Neural progenitor cell (in vitro differentiated cells): ENCODE measurements around the gene ZCCHC3. TPM values are rescaled to one million over a fixed set of nuclear protein-coding genes. Genes with fewer than 3 reads are reported as not detected.

Source experiments
- DNase-seq: peaks from one replicate; pipeline ENCODE4 v3.0.0-alpha.2; 2016; ENCODE audit warnings: low spot score
- H2AFZ ChIP-seq: fragments of 200-600 bp; sonication (generic); replicated peaks from 2 replicates; pipeline ENCODE4 v1.6.1; 2016; ENCODE audit warnings: antibody characterized with exemption
- H3F3A ChIP-seq: fragments of 200-600 bp; sonication (generic); 2 replicates; pipeline ENCODE4 v1.6.1; 2016; ENCODE audit warnings: antibody characterized with exemption, low read depth
- H3K27ac ChIP-seq: fragments of 200-600 bp; sonication (generic); 2 replicates; pipeline ENCODE4 v1.5.1; 2016; ENCODE audit warnings: mild to moderate bottlenecking
- H3K27me3 ChIP-seq: fragments of 200-600 bp; sonication (generic); 2 replicates; pipeline ENCODE4 v1.6.1; 2016; ENCODE audit warnings: mild to moderate bottlenecking, moderate library complexity
- H3K36me3 ChIP-seq: fragments of 200-600 bp; sonication (generic); 2 replicates; pipeline ENCODE4 v1.5.1; 2016
- H3K4me1 ChIP-seq: fragments of 200-600 bp; sonication (generic); 2 replicates; pipeline ENCODE4 v1.6.1; 2016; ENCODE audit warnings: mixed run types
- H3K4me2 ChIP-seq: fragments of 200-600 bp; sonication (generic); 2 replicates; pipeline ENCODE4 v1.6.1; 2016
- H3K4me3 ChIP-seq: fragments of 200-600 bp; sonication (generic); 2 replicates; pipeline ENCODE4 v1.5.1; 2016
- H3K79me2 ChIP-seq: fragments of 200-600 bp; sonication (generic); 2 replicates; pipeline ENCODE4 v1.6.1; 2016; ENCODE audit warnings: low read depth
- H3K9ac ChIP-seq: fragments of 200-600 bp; sonication (generic); 2 replicates; pipeline ENCODE4 v1.6.1; 2016
- H3K9me3 ChIP-seq: fragments of 200-600 bp; sonication (generic); 2 replicates; pipeline ENCODE4 v1.5.1; 2016; ENCODE audit warnings: low read depth
- H4K20me1 ChIP-seq: fragments of 200-600 bp; sonication (generic); 2 replicates; pipeline ENCODE4 v1.6.1; 2016; ENCODE audit warnings: low read depth
- H3K27ac Mint-ChIP-seq: 3 replicates; pipeline ENCODE4 v1.8.0; 2021; ENCODE audit warnings: mixed read lengths
- H3K27me3 Mint-ChIP-seq: 2 replicates; pipeline ENCODE4 v1.8.0; 2022; ENCODE audit warnings: low read depth, mild to moderate bottlenecking, inconsistent platforms, moderate library complexity, mixed read lengths; ENCODE audit not compliant: insufficient read depth
- H3K36me3 Mint-ChIP-seq: 3 replicates; pipeline ENCODE4 v1.8.0; 2021; ENCODE audit warnings: mixed read lengths
- H3K4me1 Mint-ChIP-seq: 3 replicates; pipeline ENCODE4 v1.8.0; 2021; ENCODE audit warnings: mixed read lengths
- H3K4me3 Mint-ChIP-seq: 3 replicates; pipeline ENCODE4 v1.8.0; 2021; ENCODE audit warnings: mild to moderate bottlenecking, moderate library complexity, mixed read lengths
- H3K9me3 Mint-ChIP-seq: 3 replicates; pipeline ENCODE4 v1.8.0; 2020; ENCODE audit warnings: mixed read lengths
- CTCF ChIP-seq: fragments of 200-600 bp; sonication (generic); IDR thresholded peaks from 2 replicates; pipeline ENCODE4 v1.5.1; 2017; ENCODE audit warnings: antibody characterized with exemption, mild to moderate bottlenecking
- EZH2 ChIP-seq: fragments of 200-600 bp; sonication (generic); IDR thresholded peaks from 2 replicates; pipeline ENCODE4 v1.6.1; 2017; ENCODE audit warnings: antibody characterized with exemption, mild to moderate bottlenecking, moderate library complexity
- EZH2phosphoT487 ChIP-seq: fragments of 200-600 bp; sonication (generic); IDR thresholded peaks from 2 replicates; pipeline ENCODE4 v1.6.1; 2017; ENCODE audit warnings: antibody characterized with exemption
- total RNA-seq: library from RNA; depleted of rRNA; stranded (reverse); fragments of >200 nt; gene quantifications from 2 replicates; pipeline ENCODE4 v1.2.3, GENCODE V29; 2015; ENCODE audit warnings: low replicate concordance

ZCCHC3 gene
- total RNA-seq, 1 donor from 2014 or later = 24.2 TPM

DNA sequence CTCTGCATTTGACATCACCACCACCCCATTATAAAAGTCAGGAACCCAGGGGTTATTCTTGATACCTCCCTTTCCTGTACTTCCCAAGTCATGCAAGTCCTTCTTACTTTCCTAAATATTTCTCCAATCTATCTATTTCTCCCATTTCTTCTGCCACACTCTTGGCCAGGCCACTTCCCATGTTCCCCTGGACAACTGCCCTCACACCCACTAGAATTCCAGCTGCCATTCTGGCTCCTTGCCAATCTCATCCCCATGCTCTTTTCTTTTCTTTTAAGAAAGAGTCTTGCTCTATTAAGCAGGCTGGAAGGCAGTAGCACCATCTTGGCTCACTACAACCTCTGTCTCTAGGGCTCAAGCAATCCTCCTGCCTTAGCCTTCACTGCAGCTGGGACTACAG, 24.7 kb upstream of the ZCCHC3 start:
- Histone ChIP-seq H3K9me3 (no peaks in the 10 kb centered on the region), H3K36me3 (no peaks in the 10 kb centered on the region), H4K20me1 (no peaks in the 10 kb centered on the region), H3F3A (no peaks in the 10 kb centered on the region), H2AFZ (no peak overlapping the region), H3K79me2 (no peaks in the 10 kb centered on the region), H3K4me1 (no peaks in the 10 kb centered on the region), H3K4me3 (no peak overlapping the region), H3K9ac (no peak overlapping the region), H3K27ac (no peak overlapping the region), H3K4me2 (no peak overlapping the region), H3K27me3 (no peaks in the 10 kb centered on the region)
- DNase-seq = no peak
- Mint-ChIP-seq H3K9me3 (no peaks in the 10 kb centered on the region), H3K27ac (no peak overlapping the region), H3K36me3 (peaks cover 24% of the 10 kb centered on the region), H3K4me1 (peaks cover 6% of the 10 kb centered on the region), H3K27me3 (peaks cover 15% of the 10 kb centered on the region), H3K4me3 (no peak overlapping the region)
- TF ChIP-seq EZH2phosphoT487 (no peak), CTCF (no peak), EZH2 (no peak)

DNA sequence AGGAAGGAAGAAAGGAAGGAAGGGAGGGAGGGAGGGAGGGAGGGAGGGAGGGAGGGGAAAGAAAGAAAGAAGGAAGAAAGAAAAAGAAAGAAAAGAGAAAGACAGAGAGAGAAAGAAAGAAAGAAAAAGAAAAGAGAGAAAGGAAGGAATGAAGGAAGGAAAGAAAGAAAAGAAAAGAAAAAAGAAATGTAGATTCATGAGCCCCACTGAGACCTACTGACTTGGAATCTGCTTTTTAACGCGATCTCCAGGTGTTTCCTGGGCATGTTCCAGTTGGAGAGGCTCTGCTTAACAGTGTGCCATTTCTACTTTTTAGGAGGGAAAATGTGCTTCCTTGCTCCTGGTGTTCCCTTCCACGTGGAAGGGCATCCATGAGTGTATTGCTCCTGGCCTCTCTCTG, 23.5 kb upstream of the ZCCHC3 start:
- Histone ChIP-seq H3K9me3 (no peaks in the 10 kb centered on the region), H3K27ac (no peak overlapping the region), H2AFZ (no peak overlapping the region), H3K9ac (no peak overlapping the region), H3K4me3 (no peak overlapping the region), H3K4me2 (no peak overlapping the region), H3K79me2 (no peaks in the 10 kb centered on the region), H4K20me1 (no peaks in the 10 kb centered on the region), H3K27me3 (no peaks in the 10 kb centered on the region), H3K4me1 (no peaks in the 10 kb centered on the region), H3F3A (no peaks in the 10 kb centered on the region), H3K36me3 (no peaks in the 10 kb centered on the region)
- Mint-ChIP-seq H3K27me3 (peaks cover 15% of the 10 kb centered on the region), H3K4me3 (no peak overlapping the region), H3K4me1 (peaks cover 6% of the 10 kb centered on the region), H3K36me3 (peaks cover 33% of the 10 kb centered on the region), H3K27ac (no peak overlapping the region), H3K9me3 (no peaks in the 10 kb centered on the region)
- TF ChIP-seq CTCF (no peak), EZH2 (no peak), EZH2phosphoT487 (no peak)
- no peak for DNase-seq

DNA sequence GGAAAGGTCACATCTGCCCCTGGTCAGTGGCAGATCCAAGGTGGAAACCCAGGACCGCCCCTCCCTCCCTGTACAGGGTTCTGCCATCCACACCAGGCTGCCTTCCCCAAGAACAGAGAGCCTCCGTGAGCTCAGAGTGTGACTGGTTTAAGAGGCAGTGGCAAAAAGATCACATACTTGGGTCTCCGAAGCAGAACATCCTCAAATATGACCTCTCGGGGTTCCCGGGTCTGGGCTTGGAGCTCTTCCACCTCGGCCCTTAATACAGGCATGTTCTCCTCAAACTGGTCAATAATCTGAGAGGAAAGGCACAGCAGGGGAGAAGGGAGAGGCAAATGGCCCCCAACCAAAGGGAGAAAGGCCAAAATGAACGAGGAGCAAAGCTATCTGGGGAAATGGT, 21.6 kb upstream of the ZCCHC3 start:
- H3K27me3 ChIP-seq = no peaks in the 10 kb centered on the region
- no peak for TF ChIP-seq EZH2phosphoT487
- no peak for TF ChIP-seq CTCF
- TF ChIP-seq EZH2 = no peak
- no peak overlapping the region for H3K27ac ChIP-seq
- Mint-ChIP-seq H3K36me3 (peaks cover 38% of the 10 kb centered on the region), H3K27ac (no peak overlapping the region), H3K9me3 (no peaks in the 10 kb centered on the region), H3K4me1 (peaks cover 2% of the 10 kb centered on the region), H3K4me3 (no peak overlapping the region), H3K27me3 (peaks cover 13% of the 10 kb centered on the region)
- H2AFZ ChIP-seq = no peak overlapping the region
- no peaks in the 10 kb centered on the region for H3K4me1 ChIP-seq
- no peaks in the 10 kb centered on the region for H3F3A ChIP-seq
- no peaks in the 10 kb centered on the region for H3K36me3 ChIP-seq
- H3K9me3 ChIP-seq = no peaks in the 10 kb centered on the region
- H3K79me2 ChIP-seq = no peaks in the 10 kb centered on the region
- H3K4me3 ChIP-seq = no peak overlapping the region
- no peak overlapping the region for H3K9ac ChIP-seq
- DNase-seq = no peak
- no peak overlapping the region for H3K4me2 ChIP-seq
- H4K20me1 ChIP-seq = no peaks in the 10 kb centered on the region
